Measurements from ENCODE around the gene HPN. TPM values are rescaled to one million over a fixed set of nuclear protein-coding genes. Genes with fewer than 3 reads are reported as not detected.

Gene HPN
- total RNA-seq, 1 donor = 0.10 TPM

DNA sequence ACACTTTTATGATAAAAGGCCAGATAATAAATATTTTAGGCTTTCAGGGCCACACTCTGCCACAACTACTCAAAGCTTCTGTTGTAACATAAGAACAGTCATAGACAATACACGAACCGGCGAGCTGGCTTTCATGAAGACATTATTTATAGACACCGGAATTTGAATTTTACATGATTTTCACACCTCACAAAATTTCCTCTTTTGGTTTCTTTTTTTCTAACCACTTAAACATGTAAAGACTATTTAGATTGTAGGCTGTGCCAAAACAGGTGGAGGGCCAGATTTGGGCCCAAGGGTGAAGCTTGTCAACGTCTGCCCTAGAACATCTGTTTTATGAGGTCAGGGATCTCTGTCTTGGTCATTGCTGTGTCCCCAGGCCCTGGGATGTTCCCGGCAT is 44.4 kb downstream of the HPN start:
- Histone ChIP-seq H3K4me1 (ENCODE audit: insufficient read depth, low read length) (peaks cover 41% of the 10 kb centered on the region), H3K27me3 (ENCODE audit: insufficient read depth, low read length) (peaks cover 3% of the 10 kb centered on the region), H3K4me3 (ENCODE audit: low read length) (no peak overlapping the region), H3K9me3 (ENCODE audit: low read depth, low read length) (no peaks in the 10 kb centered on the region)

DNA sequence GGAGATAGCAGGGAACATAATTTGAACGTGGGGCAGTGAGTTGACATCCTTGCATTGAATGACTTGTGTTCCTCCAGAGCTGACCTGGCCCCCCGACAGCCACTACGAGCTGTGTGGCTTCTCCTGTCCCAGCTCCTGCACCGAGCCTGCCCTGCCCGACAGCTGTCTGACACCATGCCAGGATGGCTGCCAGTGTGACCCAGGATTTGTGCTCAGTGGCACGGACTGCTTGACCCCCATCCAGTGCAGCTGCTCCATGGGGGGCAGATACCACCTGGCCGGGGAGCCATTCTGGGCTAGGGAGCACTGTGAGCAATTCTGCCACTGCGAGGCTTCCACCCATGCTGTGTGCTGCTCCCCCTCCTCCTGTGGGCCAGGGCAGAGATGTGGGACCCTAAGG is 44.9 kb downstream of the HPN start:
- Histone ChIP-seq H3K4me1 (ENCODE audit: insufficient read depth, low read length) (peaks cover 42% of the 10 kb centered on the region), H3K9me3 (ENCODE audit: low read depth, low read length) (no peaks in the 10 kb centered on the region), H3K27me3 (ENCODE audit: insufficient read depth, low read length) (peaks cover 3% of the 10 kb centered on the region)

DNA sequence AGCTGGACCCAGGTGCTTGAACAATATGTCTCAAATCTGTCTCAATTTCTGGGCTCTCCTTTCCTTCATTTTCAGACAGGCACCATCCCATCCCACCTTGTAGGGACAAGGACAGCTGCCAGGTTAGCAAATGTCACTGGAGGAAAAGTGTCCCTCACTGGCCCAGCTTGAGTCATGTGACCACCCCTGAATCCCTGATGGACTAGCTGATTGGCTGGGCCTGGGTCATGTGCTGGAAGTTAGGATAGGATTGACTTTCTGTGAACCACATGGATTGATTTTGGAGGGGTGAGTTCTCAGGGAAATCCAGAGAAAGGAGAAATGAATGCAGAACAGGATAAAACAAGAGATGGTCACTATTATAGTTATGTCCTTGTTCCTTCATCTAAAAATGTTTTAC is 45.9 kb downstream of the HPN start:
- H3K4me1 ChIP-seq (ENCODE audit: insufficient read depth, low read length) = peaks cover 42% of the 10 kb centered on the region

More for the DNA sequence above, 44.9 kb downstream of the HPN start:
- H3K4me3 ChIP-seq (ENCODE audit: low read length) = no peak overlapping the region

GRCh38 chr19:35088131-35088913 is 46.8 kb downstream of the HPN start:
- Histone ChIP-seq H3K4me1 (ENCODE audit: insufficient read depth, low read length) (peaks cover 38% of the 10 kb centered on the region), H3K4me3 (ENCODE audit: low read length) (no peak overlapping the region), H3K27me3 (ENCODE audit: insufficient read depth, low read length) (peaks cover 3% of the 10 kb centered on the region), H3K9me3 (ENCODE audit: low read depth, low read length) (no peaks in the 10 kb centered on the region)

More for the DNA sequence above, 45.9 kb downstream of the HPN start:
- Histone ChIP-seq H3K4me3 (ENCODE audit: low read length) (no peak overlapping the region), H3K9me3 (ENCODE audit: low read depth, low read length) (no peaks in the 10 kb centered on the region), H3K27me3 (ENCODE audit: insufficient read depth, low read length) (peaks cover 3% of the 10 kb centered on the region)

- Histone ChIP-seq H3K9me3 (ENCODE audit: low read depth, low read length) (no peaks in the 10 kb centered on the region), H3K4me1 (ENCODE audit: insufficient read depth, low read length) (peaks cover 30% of the 10 kb centered on the region)
Observed at GRCh38 chr19:35089554-35089953, 48.0 kb downstream of the HPN start.

DNA sequence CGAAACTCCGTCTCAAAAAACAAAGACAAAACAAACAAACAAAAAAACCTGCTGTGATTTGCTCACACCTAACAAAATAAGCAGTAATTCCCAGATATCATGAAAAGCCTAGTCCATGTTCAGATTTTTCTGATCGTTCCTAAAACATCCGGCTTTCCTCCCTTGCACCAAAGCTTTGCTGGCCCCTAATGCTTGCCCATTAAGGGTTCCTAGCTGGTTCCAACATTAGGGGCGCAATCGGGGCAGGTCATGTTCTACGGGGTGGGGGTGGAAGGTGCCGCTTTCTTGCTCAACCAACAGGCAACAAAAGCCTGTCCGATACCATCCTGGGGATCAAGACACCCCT is 48.6 kb downstream of the HPN start:
- no peaks in the 10 kb centered on the region for H3K9me3 ChIP-seq (ENCODE audit: low read depth, low read length)
- H3K4me3 ChIP-seq (ENCODE audit: low read length) = no peak overlapping the region
- peaks cover 28% of the 10 kb centered on the region for H3K4me1 ChIP-seq (ENCODE audit: insufficient read depth, low read length)

More at GRCh38 chr19:35089554-35089953, 48.0 kb downstream of the HPN start:
- Histone ChIP-seq H3K27me3 (ENCODE audit: insufficient read depth, low read length) (peaks cover 3% of the 10 kb centered on the region), H3K4me3 (ENCODE audit: low read length) (no peak overlapping the region)

DNA sequence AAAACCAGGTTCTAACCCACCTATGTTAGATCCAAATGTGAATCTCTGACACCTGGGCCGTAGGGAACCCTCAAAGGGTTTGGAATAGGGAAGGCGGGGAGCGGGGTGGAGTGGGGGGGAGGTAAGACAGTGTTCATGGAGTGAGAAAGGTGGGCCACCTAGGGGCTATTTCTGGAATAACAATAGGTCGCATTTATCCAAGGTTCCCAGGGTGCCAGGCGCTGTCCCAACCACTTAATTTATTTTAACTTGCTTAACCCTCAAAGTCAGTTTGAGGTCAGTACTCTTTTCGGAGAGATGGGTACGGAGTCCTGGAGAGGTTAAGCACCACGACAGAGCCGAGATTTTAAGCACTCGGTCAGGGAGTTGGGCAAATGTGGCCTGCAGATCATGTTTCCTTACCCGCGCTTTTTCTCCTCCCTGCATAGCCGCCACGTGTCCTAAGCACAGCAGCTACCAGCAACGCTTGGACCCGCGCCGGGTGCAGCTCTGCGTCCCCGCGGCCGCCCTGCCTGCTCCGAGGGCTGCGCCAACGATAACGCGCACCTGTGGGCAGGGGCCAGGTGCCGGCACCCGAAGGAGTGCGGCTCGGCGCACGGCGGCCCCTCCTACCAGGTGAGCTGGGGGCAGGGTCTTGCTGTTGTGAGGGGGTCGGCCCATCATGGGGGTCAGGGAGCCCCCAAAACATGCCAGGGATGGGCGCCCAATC is 49.1 kb downstream of the HPN start:
- H3K9me3 ChIP-seq (ENCODE audit: low read depth, low read length) = no peaks in the 10 kb centered on the region
- H3K4me1 ChIP-seq (ENCODE audit: insufficient read depth, low read length) = peaks cover 23% of the 10 kb centered on the region
- H3K4me3 ChIP-seq (ENCODE audit: low read length) = no peak overlapping the region
- peaks cover 3% of the 10 kb centered on the region for H3K27me3 ChIP-seq (ENCODE audit: insufficient read depth, low read length)

More for the DNA sequence above, 48.6 kb downstream of the HPN start:
- H3K27me3 ChIP-seq (ENCODE audit: insufficient read depth, low read length) = peaks cover 3% of the 10 kb centered on the region

DNA sequence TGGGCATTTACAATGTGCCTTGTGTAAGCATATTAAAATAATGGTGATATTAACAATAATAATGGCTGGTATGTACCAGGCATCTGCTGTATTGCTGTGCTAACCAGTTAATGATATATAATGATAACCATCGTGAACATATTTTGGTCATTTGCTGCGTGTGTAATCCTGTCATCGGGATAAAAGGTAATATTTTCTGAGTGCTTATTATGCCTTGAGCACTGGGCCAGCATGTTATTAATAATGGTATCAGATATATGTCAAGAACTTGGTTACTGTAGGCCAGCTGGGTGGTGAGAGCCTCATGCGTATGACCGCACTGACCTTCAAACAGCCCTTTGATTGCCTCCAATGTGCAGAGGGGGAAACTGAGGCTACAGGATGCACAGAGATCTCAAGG is 51.9 kb downstream of the HPN start:
- peaks cover 10% of the 10 kb centered on the region for H3K4me1 ChIP-seq (ENCODE audit: insufficient read depth, low read length)

GRCh38 chr19:35093941-35094647 is 52.6 kb downstream of the HPN start:
- H3K9me3 ChIP-seq (ENCODE audit: low read depth, low read length) = no peaks in the 10 kb centered on the region
- H3K4me3 ChIP-seq (ENCODE audit: low read length) = no peak overlapping the region
- peaks cover 10% of the 10 kb centered on the region for H3K4me1 ChIP-seq (ENCODE audit: insufficient read depth, low read length)
- peaks cover 3% of the 10 kb centered on the region for H3K27me3 ChIP-seq (ENCODE audit: insufficient read depth, low read length)

More for the DNA sequence above, 51.9 kb downstream of the HPN start:
- Histone ChIP-seq H3K27me3 (ENCODE audit: insufficient read depth, low read length) (peaks cover 3% of the 10 kb centered on the region), H3K9me3 (ENCODE audit: low read depth, low read length) (no peaks in the 10 kb centered on the region), H3K4me3 (ENCODE audit: low read length) (no peak overlapping the region)

DNA sequence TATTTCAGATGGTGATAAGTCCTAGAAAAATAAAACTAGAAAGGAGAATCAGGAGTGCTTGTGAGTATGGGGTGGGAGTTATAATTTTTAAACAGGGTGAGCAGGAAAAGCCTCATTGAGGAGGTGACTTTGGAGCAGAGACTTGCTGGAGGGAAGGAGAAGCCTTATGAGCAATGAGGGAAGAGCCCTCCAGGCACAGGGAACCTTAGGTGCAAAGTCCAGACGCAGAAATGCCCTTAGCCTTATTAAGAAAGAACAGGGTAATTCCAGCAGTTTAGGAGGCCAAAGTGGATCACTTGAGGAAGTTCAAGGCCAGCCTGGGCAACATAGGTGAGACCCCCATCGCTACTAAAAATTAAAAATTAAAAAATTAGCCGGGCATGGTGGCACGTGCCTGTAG is 53.1 kb downstream of the HPN start:
- no peak overlapping the region for H3K4me3 ChIP-seq (ENCODE audit: low read length)
- H3K4me1 ChIP-seq (ENCODE audit: insufficient read depth, low read length) = peaks cover 10% of the 10 kb centered on the region
- no peaks in the 10 kb centered on the region for H3K9me3 ChIP-seq (ENCODE audit: low read depth, low read length)
- peaks cover 3% of the 10 kb centered on the region for H3K27me3 ChIP-seq (ENCODE audit: insufficient read depth, low read length)

DNA sequence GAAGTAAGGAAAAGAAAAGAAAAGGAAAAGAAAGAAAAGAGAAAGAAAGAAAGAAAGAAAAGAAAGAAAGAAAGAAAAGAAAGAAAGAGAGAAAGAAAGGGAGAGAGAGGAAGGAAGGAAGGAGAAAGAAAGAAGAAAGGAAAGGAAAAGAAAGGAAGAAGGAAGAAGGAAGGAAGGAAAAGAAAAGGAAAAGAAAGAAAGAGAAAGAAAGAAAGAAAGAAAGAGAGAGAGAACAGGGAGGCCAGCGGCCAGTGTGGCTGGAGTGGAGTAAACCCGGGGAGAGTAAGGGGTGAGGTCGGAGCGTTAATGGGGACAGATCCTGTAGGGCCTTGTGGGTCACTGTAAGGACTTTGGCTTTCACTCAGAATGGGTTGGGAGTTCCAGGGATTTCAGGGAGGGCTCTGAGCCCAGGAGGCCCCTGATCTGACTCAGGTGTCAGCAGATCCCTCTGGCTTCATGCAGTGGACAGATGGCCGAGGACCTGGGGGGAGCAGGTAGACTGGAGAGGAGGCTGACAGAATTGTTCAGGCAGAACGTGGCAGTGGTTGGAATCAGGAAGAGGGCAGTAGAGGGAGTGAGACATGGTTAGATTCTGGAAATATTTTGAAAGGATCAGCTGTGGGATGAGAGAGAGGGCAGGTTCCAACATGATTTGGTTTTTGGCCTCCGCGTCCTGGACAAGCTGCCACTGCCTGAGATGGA is 54.3 kb downstream of the HPN start:
- peaks cover under 1% of the 10 kb centered on the region for H3K27me3 ChIP-seq (ENCODE audit: insufficient read depth, low read length)
- peaks cover 2% of the 10 kb centered on the region for H3K4me1 ChIP-seq (ENCODE audit: insufficient read depth, low read length)
- no peaks in the 10 kb centered on the region for H3K9me3 ChIP-seq (ENCODE audit: low read depth, low read length)
- no peak overlapping the region for H3K4me3 ChIP-seq (ENCODE audit: low read length)

DNA sequence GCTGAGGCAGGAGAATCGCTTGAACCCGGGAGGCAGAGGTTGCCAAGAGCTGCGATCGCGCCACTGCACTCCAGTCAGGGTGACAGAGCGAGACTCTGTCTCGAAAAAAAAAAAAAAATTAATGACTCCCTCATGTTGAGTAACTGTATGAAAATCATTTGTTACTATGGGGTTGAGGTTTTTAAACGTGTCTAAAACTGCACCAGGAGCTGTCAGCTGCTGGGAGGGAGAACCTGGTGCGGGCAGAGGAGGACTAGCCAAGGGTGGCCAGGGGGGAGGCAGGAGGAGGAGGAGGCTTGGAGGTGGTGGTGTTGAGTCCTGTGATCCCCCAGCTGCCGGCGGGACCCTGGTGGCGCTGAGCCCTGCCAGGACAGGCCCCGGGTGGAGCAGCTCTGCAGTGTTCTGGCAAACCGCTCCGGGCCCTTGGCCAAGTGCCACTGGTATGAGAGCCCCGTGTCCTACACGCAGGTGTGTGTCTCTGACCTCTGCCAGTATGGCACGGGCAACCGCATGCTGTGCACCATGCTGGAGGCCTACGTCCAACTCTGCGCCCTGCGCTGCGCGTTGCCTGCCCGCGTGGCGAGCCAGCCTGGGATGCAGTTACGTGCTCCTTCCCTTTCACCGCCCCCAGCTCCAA is 57.0 kb downstream of the HPN start:
- H3K9me3 ChIP-seq (ENCODE audit: low read depth, low read length) = no peaks in the 10 kb centered on the region
- H3K4me3 ChIP-seq (ENCODE audit: low read length) = no peak overlapping the region
- H3K4me1 ChIP-seq (ENCODE audit: insufficient read depth, low read length) = no peaks in the 10 kb centered on the region
- H3K27me3 ChIP-seq (ENCODE audit: insufficient read depth, low read length) = no peaks in the 10 kb centered on the region

- no peaks in the 10 kb centered on the region for H3K4me1 ChIP-seq (ENCODE audit: insufficient read depth, low read length)
- no peak overlapping the region for H3K4me3 ChIP-seq (ENCODE audit: low read length)
- H3K27me3 ChIP-seq (ENCODE audit: insufficient read depth, low read length) = no peaks in the 10 kb centered on the region
- H3K9me3 ChIP-seq (ENCODE audit: low read depth, low read length) = no peaks in the 10 kb centered on the region
Observed at GRCh38 chr19:35099155-35099896, 57.8 kb downstream of the HPN start.

DNA sequence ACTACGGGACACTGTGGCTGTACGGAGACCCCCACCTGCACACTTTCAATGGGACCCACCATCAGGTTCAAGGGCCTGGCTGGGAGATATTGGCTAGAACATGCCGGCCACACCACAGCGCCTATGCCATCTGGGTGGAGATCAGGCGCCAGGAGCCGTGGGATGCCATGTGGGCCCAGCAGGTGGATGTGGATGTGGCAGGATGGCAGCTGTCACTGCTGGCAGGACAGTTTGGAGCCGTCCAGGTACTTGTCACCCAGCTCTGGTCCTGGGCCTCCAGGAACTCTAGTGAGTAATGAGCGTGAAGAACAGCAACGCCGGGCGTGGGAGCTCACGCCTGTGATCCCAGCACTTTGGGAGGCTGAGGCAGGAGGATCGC is 58.4 kb downstream of the HPN start:
- H3K9me3 ChIP-seq (ENCODE audit: low read depth, low read length) = no peaks in the 10 kb centered on the region
- H3K4me3 ChIP-seq (ENCODE audit: low read length) = no peak overlapping the region
- no peaks in the 10 kb centered on the region for H3K4me1 ChIP-seq (ENCODE audit: insufficient read depth, low read length)
- H3K27me3 ChIP-seq (ENCODE audit: insufficient read depth, low read length) = no peaks in the 10 kb centered on the region
